Metanephros (tissue), 1 donor: ENCODE measurements around the gene RNASE13. TPM values are rescaled to one million over a fixed set of nuclear protein-coding genes. Genes with fewer than 3 reads are reported as not detected.

Experiments
- total RNA-seq: library from RNA; depleted of rRNA; stranded (reverse); fragments of >200 nt; gene quantifications from one replicate; pipeline ENCODE4 v1.2.3, GENCODE V29; 2014

RNASE13 gene, protein sequence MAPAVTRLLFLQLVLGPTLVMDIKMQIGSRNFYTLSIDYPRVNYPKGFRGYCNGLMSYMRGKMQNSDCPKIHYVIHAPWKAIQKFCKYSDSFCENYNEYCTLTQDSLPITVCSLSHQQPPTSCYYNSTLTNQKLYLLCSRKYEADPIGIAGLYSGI
- total RNA-seq = not detected

DNA sequence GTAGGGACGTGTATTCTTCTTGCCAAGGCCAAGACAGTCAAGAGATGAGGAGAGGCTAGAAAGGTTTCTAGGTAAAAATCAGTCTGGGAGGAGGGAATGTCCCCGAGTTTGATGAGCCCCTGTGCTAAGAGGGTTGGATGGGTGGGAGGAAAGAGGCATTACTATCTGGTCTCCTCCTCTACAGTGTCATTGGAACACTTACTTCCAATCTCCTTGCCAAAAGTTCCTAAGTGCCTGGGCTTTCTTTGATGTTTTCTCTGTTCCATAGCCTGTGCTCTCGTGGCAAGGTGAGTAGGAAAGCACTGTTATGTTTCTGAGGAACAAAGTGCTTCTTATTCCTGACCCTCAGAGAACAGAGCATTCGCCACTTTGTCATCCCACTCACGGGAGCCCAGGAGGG, at the start of gene RNASE13:
Gene RNASE13, minus strand, starts transcription at position 101 of the 400 bp plus-strand sequence. CDS start 519 bp downstream, outside the sequence.

DNA sequence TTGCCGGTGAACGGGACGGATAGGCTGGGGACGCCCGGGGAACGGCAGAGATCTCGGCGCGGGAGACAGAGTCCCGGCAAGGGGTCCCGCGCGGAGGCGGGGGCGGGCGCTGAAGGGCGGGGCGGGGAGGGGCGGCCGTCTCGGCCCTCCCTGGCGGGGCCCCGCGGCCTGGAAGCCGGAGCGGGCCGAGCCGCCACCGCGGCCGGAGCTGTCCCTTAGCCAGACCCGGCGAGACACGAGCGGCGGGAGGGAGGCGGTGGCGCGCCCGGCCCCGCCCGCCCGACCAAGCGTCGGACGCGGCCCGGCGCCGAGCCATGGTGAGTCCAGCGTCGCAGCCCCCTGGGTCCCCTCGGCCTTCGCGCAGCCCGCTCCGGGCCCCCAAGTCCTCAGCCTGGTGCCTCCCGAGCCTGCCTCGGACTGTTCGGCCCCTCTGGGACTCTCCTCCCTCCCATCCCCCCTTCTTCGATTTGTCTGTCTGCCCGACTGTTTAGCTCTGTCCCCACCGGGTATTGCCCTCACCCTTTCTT, 35.5 kb upstream of the RNASE13 start, which contains the start of gene ARHGEF40:
Gene ARHGEF40, plus strand, starts transcription at position 222 of the 527 bp plus-strand sequence. Its CDS starts 93 bp downstream, at position 315.

DNA sequence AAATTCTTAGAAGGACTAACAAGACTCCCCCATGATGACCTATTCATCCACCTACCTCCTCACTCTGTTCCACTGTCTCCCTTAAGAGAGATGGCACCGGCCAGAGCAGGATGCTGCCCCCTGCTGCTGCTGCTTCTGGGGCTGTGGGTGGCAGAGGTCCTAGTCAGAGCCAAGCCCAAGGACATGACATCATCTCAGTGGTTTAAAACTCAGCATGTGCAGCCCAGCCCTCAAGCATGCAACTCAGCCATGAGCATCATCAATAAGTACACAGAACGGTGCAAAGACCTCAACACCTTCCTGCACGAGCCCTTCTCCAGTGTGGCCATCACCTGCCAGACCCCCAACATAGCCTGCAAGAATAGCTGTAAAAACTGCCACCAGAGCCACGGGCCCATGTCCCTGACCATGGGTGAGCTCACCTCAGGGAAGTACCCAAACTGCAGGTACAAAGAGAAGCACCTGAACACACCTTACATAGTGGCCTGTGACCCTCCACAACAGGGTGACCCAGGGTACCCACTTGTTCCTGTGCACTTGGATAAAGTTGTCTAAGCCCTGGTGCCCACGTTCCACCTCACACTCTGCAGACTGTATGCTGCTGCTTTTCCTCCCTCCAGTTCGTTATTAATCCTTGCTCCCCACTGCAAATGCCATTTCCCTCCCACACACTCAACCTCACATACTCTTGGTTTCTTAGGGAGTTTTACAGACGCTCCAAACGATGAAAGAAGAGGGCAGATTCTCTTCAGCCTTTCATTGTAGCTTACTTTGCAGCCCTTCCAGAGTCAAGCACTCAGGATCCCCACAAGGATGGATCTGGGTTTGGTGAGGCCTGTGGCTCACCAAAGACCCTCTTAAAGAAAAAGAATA, 23.4 kb upstream of the RNASE13 start, which contains the start of gene RNASE8:
Gene RNASE8, plus strand, starts transcription at position 20 of the 873 bp plus-strand sequence. Its CDS starts 71 bp downstream, at position 91.

DNA sequence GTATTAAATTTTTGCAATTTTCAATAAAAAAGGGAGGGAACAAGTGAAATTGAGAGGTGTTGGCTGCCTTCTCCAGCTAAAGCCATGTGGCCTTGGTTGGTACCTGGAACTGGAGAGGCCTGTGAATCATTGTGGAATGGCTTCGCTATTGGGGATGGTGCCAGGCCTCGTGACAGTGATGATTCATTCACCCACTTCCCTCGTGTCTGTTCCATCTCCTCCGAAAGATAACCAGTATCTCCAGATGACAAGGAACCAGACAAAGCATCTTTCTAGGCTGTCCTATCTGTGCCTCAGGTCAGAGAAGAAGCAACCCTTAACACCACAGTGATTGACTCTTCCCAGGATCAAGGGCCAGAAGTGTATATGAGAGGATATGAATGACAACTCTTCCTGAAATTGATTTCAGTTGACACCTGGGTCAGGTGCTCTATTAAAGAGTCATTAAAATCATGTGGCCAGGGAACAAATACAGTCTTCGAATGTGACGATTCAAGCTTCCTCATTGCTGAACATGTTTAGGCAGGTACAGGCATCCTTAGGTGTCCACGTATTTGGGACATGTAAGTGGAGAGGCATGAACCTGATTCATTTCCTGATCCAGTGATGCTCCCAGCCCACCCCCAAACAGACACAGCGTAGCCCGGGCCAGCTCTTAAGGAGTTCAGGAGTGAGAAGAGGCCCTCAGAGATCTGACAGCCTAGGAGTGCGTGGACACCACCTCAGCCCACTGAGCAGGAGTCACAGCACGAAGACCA, 7.2 kb upstream of the RNASE13 start, which contains the start of gene RNASE7:
Gene RNASE7, plus strand, starts transcription at position 687 of the 758 bp plus-strand sequence. CDS start 631 bp downstream, outside the sequence.

DNA sequence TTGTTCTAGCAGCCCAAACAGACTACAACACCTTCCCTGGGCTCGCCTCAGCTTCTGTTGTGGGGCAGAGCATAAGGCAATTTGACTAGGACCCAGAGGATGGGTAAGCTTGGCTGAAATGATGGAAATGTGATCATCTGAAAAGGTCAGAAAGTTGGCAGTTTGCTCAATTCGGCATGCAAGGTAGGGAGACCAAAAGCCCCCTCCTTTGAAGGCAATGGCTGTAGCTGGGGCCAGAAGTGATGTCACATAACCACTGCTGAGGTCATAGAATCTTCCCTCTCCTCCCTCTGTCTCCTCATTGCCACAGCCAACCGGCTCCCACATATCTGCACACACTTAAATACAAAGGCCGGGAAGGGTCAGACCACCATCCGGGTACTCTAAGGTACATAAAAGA, 4.7 kb downstream of the RNASE13 start, which contains the start of gene TPPP2:
Gene TPPP2, plus strand, starts transcription at position 301 of the 400 bp plus-strand sequence. CDS start 365 bp downstream, outside the sequence.

DNA sequence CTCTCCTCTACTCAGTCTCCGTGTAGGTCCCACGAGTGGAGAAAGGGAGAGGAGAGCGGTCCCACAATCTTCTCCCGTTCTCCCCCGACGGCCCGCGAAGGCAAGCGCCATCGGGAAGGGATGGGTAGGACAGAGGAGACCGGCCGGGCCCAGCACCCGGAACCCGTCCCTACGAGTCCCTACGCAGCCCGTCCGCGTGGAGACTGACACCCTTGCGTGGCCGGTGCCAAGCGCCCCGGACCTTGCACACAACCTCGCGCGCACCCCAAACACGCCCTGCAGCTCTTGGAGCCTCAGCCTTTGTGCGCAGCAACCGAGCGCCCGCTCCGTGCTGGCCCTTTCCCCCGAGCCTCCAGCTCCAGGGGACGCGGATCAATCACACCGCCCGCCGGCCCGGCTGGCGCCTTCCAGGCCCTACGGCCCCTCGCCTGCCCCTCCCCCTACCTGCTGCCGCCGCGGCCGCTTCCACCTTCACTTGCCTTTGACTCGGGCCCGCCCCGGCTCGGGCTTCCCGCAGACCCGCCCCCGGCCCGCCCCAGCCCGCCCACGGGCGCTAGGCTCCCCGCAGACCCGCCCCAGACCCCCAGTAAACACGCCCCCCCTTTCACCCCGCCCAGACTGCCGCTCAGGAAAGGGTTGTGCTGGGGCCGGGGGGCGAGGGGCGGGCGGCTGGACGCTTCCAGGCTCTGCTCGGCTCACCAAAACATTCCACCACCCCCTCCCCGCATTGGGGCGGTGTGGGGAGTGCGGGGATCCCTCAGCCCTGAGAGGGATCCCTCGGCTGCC, 9.8 kb downstream of the RNASE13 start, which contains the start of gene NDRG2:
Gene NDRG2, minus strand, starts transcription at position 477 of the 786 bp plus-strand sequence. CDS start 1,746 bp downstream, outside the sequence.

DNA sequence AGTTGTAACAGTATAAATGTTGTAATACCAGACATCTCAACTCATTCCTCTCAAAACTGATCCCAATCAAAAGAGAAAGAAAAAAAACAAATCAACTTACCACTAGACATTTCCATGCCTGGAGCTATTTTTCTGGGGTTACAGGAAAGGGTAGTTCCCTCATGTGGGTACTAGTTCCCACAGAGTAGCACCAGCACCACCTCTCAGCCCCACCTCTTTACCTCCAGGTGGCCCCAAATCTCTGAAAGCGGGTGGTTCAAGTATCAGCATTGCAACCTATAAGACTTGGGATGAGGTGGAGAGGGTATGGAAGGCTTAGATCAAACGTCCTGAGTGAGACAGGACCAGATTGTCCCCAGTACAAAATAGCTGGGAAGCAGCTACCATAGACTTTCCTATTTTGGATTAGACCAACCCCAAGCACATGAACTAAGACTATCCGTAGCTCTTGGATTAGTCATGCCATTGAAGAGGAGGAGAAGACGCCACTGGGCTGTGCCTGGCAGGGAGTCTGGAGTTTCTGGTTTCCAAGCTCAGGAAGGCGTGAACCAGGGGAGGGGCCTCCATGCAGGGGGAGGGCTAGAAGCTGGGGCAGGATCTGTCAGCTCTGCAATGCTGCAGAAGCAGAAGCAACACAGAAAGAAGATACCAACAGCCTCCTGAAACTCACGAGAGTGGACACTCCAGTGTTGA, 35.8 kb downstream of the RNASE13 start, which contains the start of gene SLC39A2:
Gene SLC39A2, plus strand, starts transcription at position 620 of the 693 bp plus-strand sequence. CDS start 154 bp downstream, outside the sequence.

DNA sequence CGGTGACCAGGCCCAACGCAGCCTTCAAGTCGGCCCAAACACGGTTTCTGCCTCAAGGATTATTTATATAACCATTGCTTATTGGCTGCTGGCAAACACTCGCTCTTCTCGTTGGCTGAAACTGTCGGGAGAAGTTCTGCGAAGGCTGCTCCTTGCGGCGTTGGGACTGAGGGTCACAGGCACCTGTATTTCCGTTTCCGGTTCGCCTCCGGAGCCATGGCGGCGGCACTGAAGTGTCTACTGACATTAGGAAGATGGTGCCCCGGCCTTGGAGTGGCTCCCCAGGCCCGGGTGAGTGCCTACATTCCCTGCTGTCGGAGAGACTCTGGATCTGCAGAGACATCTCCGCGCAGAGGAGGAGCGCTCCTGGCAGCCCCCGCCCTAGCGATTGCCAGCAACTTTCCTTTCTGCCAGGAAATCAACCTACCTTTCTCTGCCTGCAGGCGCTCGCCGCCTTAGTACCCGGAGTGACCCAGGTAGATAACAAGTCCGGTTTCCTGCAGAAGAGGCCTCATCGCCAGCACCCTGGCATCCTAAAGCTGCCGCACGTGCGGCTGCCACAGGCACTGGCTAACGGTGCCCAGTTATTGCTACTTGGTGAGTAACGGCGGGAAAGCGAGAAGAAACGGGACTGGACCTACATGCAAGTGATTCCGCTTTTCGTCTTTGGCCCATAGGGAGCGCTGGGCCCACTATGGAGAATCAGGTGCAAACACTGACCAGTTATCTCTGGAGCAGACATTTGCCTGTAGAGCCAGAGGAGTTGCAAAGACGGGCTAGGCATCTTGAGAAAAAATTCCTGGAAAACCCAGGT, 44.6 kb downstream of the RNASE13 start, which contains the start of gene METTL17:
Gene METTL17, plus strand, starts transcription at position 194 of the 814 bp plus-strand sequence. Its CDS starts 23 bp downstream, at position 217.

Other genes starting within 250 kb of the RNASE13 start
- gene RNASE1, start 232.0 kb downstream of the RNASE13 start, total RNA-seq = 198 TPM
- 3.3 TPM for gene RNASE3, start 143.4 kb downstream of the RNASE13 start, total RNA-seq
- gene RNASE2, start 79.3 kb downstream of the RNASE13 start, total RNA-seq = 8.5 TPM
- 44.9 TPM for gene METTL17, start 44.8 kb downstream of the RNASE13 start, total RNA-seq
- gene SLC39A2, start 35.5 kb downstream of the RNASE13 start, total RNA-seq = 1.9 TPM
- 114 TPM for gene NDRG2, start 9.7 kb downstream of the RNASE13 start, total RNA-seq
- gene TPPP2, start 4.6 kb downstream of the RNASE13 start, total RNA-seq = 1.8 TPM
- gene RNASE7, start 7.6 kb upstream of the RNASE13 start, total RNA-seq = 0.18 TPM
- not detected for gene RNASE8, start 23.0 kb upstream of the RNASE13 start, total RNA-seq
- gene ARHGEF40, start 35.5 kb upstream of the RNASE13 start, total RNA-seq = 77.5 TPM
- 19.1 TPM for gene ZNF219, start 63.8 kb upstream of the RNASE13 start, total RNA-seq
- gene TMEM253, start 66.3 kb upstream of the RNASE13 start, total RNA-seq = 0.35 TPM
- not detected for gene OR5AU1, start 121.3 kb upstream of the RNASE13 start, total RNA-seq
- gene HNRNPC, start 234.6 kb upstream of the RNASE13 start, total RNA-seq = 1,235 TPM
- 1.1 TPM for gene RPGRIP1, start 245.3 kb upstream of the RNASE13 start, total RNA-seq